ENCODE measurements around the gene LGMN. TPM values are rescaled to one million over a fixed set of nuclear protein-coding genes. Genes with fewer than 3 reads are reported as not detected.

Gene LGMN
- total and polyA plus RNA-seq, 2 of the 8 experiments (the other 6 are each of a cell fraction or from before 2014, with no cell fraction given) = 57.4 to 83.4 TPM

GRCh38 chr14:92735344-92735743, 13.1 kb downstream of the LGMN start:
- no peaks in the 10 kb centered on the region for H3K23me2 ChIP-seq (ENCODE audit: low read depth, low read length)
- H4K5ac ChIP-seq (ENCODE audit: insufficient read length, low read depth, low read length) = no peak overlapping the region
- CTCF ChIA-PET (ENCODE audit: partially characterized antibody) = interaction anchor here (0.5 to 1.2 kb wide), 3 partner anchors 16 to 194 kb away, joined by 3 to 5 read pairs (median 3); no protein-coding TSS in a partner anchor
- peaks cover 0 to 19% of the 10 kb centered on the region in 2 experiments; a peak in 3 of 4 replicates for H3K79me2 ChIP-seq (ENCODE audit: control insufficient read depth in 1 of 2, insufficient read depth in 2 of 2, low read length in 2 of 2)
- H2AFZ ChIP-seq (ENCODE audit: low read length) = no peak overlapping the region
- H3K79me1 ChIP-seq (ENCODE audit: low read depth, low read length) = peaks cover 10% of the 10 kb centered on the region
- WGBS, 2 experiments (ENCODE audit: extremely low coverage in 1 of 2, insufficient coverage in 1 of 2, insufficient read length in 1 of 2, insufficient replicate concordance in 2 of 2, low coverage in 1 of 2, low lambda C conversion rate in 2 of 2, missing lambda C conversion rate in 1 of 2) = 98% methylated on average over 6 of the region's 6 CpGs; no CpG with 5 or more reads in 1 of the 2 experiments
- no peak overlapping the region for H4K8ac ChIP-seq (ENCODE audit: extremely low read depth, insufficient read depth, low read length)
- H3K4me1 ChIP-seq (replicated peaks in 1 of 4; ENCODE audit: control insufficient read depth in 3 of 4, insufficient read depth in 4 of 4, low read length in 3 of 4) = no peaks in the 10 kb centered on the region
- no peak overlapping the region for H3K4me3 ChIP-seq (ENCODE audit: extremely low read depth in 1 of 4, insufficient read depth in 2 of 4, low read depth in 3 of 4, low read length in 4 of 4)
- POLR2A ChIA-PET (ENCODE audit: partially characterized antibody) = interaction anchor here (5.3 kb wide), 1 partner anchor 13 kb away, joined by 19 read pairs; the partner anchor contains the start of gene LGMN
- no peak for FAIRE-seq
- H3K27me3 ChIP-seq (replicated peaks in 1 of 4; ENCODE audit: control insufficient read depth in 3 of 4, extremely low read depth in 1 of 4, insufficient read depth in 3 of 4, low read length in 3 of 4) = no peaks in the 10 kb centered on the region
- no peak overlapping the region for H3K14ac ChIP-seq (ENCODE audit: insufficient read length)
- no peak overlapping the region for H3K27ac ChIP-seq (ENCODE audit: low read depth, low read length)
- DNase-seq (ENCODE audit: low read depth in 1 of 2, low spot score in 2 of 2) = no peak
- no peak overlapping the region for H2BK15ac ChIP-seq (ENCODE audit: low read length)
- no peak overlapping the region for H3K4ac ChIP-seq (replicated peaks; ENCODE audit: insufficient read length, low read depth, low read length)
- H4K20me1 ChIP-seq (replicated peaks in 1 of 2; ENCODE audit: control insufficient read depth in 1 of 2, insufficient read depth in 2 of 2, low read length in 2 of 2) = peaks cover 0 to 2% of the 10 kb centered on the region in 2 experiments
- no peak overlapping the region for H3K56ac ChIP-seq (replicated peaks; ENCODE audit: insufficient read length, low read depth, low read length)
- no peak overlapping the region for H2BK5ac ChIP-seq (ENCODE audit: low read depth, low read length)
- H3K4me2 ChIP-seq (ENCODE audit: insufficient read depth in 1 of 2, low read depth in 2 of 2, low read length in 2 of 2) = no peak overlapping the region
- no peak overlapping the region for H2BK20ac ChIP-seq (ENCODE audit: low read length)
- H2AK5ac ChIP-seq (ENCODE audit: low read depth, low read length) = no peak overlapping the region
- no peaks in the 10 kb centered on the region for H3K9me3 ChIP-seq (ENCODE audit: insufficient read depth in 2 of 2, low read depth in 1 of 2, low read length in 1 of 2)
- H4K91ac ChIP-seq (replicated peaks; ENCODE audit: insufficient read length, low read length) = no peak overlapping the region
- H2BK12ac ChIP-seq (ENCODE audit: low read depth, low read length) = no peak overlapping the region
- no peak overlapping the region for H3K18ac ChIP-seq (ENCODE audit: extremely low read depth, low read length)
- H2BK120ac ChIP-seq (replicated peaks; ENCODE audit: low read depth, low read length) = no peak overlapping the region
- H3K23ac ChIP-seq (ENCODE audit: insufficient read length) = no peak overlapping the region
- H3K9ac ChIP-seq (replicated peaks in 1 of 4; ENCODE audit: extremely low read depth in 1 of 4, low read depth in 3 of 4, low read length in 3 of 4) = no peak overlapping the region
- peaks cover 4 to 14% (median 4%) of the 10 kb centered on the region in 4 experiments; a peak in 4 of 8 replicates for H3K36me3 ChIP-seq (ENCODE audit: control insufficient read depth in 2 of 4, insufficient read depth in 4 of 4, low read length in 3 of 4)
- TF ChIP-seq E2F6 (IDR thresholded peaks at IDR 0.05) (no peak), POLR2AphosphoS5 (IDR thresholded peaks at IDR 0.05; ENCODE audit: low read depth, low read length) (no peak), SIRT6 (IDR thresholded peaks at IDR 0.05; ENCODE audit: low read length) (no peak), EGR1 (IDR thresholded peaks at IDR 0.05; ENCODE audit: borderline replicate concordance, low read depth, low read length) (no peak), CBX5 (IDR thresholded peaks at IDR 0.05; ENCODE audit: low read depth, low read length) (no peak), HDAC2 (IDR thresholded peaks at IDR 0.05; ENCODE audit: borderline replicate concordance in 1 of 2, low read depth in 2 of 2, low read length in 2 of 2) (no peak), KDM5A (IDR thresholded peaks at IDR 0.05; ENCODE audit: low read length) (no peak), BACH1 (IDR thresholded peaks at IDR 0.05; ENCODE audit: low read length) (no peak), SP2 (IDR thresholded peaks at IDR 0.05; ENCODE audit: low read length) (no peak), RXRA (IDR thresholded peaks at IDR 0.05; ENCODE audit: insufficient read depth, low read depth, low read length) (no peak), USF2 (IDR thresholded peaks at IDR 0.05; ENCODE audit: low read length) (no peak), TCF12 (IDR thresholded peaks at IDR 0.05; ENCODE audit: low read depth, low read length) (no peak), CTBP2 (IDR thresholded peaks at IDR 0.05; ENCODE audit: borderline replicate concordance, insufficient read depth, insufficient read length, low read length) (no peak)

Measured in H1 (cell line).